ENCODE results near the gene TBCD. TPM values are rescaled to one million over a fixed set of nuclear protein-coding genes. Genes with fewer than 3 reads are reported as not detected.
A peak's percentile ranks its signal among the peaks of the same experiment; 100 is the strongest.

The TBCD gene
- total RNA-seq, 2 donors from 2014 or later = 38.9 to 74.8 TPM

GRCh38 chr17:82913304-82914043 is 161.6 kb downstream of the TBCD start:
- Histone ChIP-seq H3K27me3 (no peaks in the 10 kb centered on the region), H3K27ac (no peak overlapping the region), H3K4me3 (no peak overlapping the region), H3K36me3 (replicated peaks in 1 of 2; ENCODE audit: insufficient read depth in 1 of 2, low read depth in 2 of 2) (no peaks in the 10 kb centered on the region), H3K4me1 (peaks cover 22% of the 10 kb centered on the region), H3K9me3 (no peaks in the 10 kb centered on the region)
- 87 to 94% methylated on average over 34 to 44 of the region's 44 CpGs for WGBS, 2 donors
- ATAC-seq = no peak
- peak in 1 of 4 donors; percentile 31 for DNase-seq
- TF ChIP-seq CTCF (IDR thresholded peaks at IDR 0.05) (peak in 5 of 7 experiments; percentile 5 to 52 (median 38)), POLR2A (IDR thresholded peaks at IDR 0.05) (no peak)
- intact Hi-C loops (cut with DNase I) = loop anchor here (10.0 kb wide), 1 partner anchor 129 kb away; no protein-coding TSS in a partner anchor

- ATAC-seq (no peak), DNase-seq (peak in 2 of 4 donors; percentile 31 to 33)
- no peaks in the 10 kb centered on the region for H3K27me3 ChIP-seq
- no peak overlapping the region for H3K27ac ChIP-seq
- 53 to 60% methylated on average over 16 to 19 of the region's 19 CpGs for WGBS, 2 donors
- H3K4me1 ChIP-seq = peaks cover 18% of the 10 kb centered on the region
- TF ChIP-seq POLR2A (IDR thresholded peaks at IDR 0.05) (no peak), CTCF (IDR thresholded peaks at IDR 0.05) (peak in 5 of 7 experiments; percentile 18 to 55 (median 36))
- intact Hi-C loops (cut with DNase I) = loop anchor here (10.0 kb wide), 1 partner anchor 130 kb away; no protein-coding TSS in a partner anchor
- no peak overlapping the region for H3K4me3 ChIP-seq
- no peaks in the 10 kb centered on the region for H3K9me3 ChIP-seq
- no peaks in the 10 kb centered on the region for H3K36me3 ChIP-seq (replicated peaks in 1 of 2; ENCODE audit: insufficient read depth in 1 of 2, low read depth in 2 of 2)
Measured at GRCh38 chr17:82914375-82914774, 162.5 kb downstream of the TBCD start.

DNA sequence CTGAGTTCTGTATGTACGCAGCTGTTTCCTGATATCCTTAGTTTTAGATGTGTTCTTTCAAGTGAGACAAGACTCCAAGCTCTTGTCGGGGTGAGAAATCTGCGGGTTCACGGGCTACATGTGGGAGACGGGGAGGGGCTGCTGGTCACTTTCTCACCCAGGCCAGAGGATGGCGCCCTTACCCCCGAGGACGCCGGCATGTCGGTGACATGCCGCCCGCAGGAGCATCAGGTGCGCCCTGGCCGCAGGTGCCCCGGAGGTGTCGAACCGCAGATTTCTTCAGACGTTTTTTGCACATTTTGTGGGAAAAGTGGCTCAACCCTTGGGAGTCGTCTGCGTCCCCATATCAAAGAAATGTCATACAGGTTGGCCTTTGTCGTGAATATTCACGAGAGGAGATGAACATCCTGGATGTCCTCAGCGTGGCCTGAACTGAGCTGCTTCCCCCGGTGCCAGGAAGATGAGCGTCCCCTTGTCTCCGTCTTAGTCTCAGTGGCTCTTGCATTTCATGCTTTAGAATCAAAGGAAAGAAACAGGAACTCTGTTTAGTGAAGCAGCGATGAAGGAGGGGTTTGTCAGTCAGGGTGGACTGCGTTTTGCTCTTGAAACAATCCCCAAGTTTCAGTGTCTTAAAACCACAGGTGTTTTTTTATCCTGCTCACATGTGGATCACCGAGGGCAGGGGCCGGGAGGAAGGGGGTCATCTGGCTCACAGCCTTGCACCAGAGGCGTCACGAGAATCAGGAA is 163.3 kb downstream of the TBCD start:
- Histone ChIP-seq H3K4me1 (peaks cover 14% of the 10 kb centered on the region), H3K36me3 (replicated peaks in 1 of 2; ENCODE audit: insufficient read depth in 1 of 2, low read depth in 2 of 2) (no peaks in the 10 kb centered on the region), H3K9me3 (no peaks in the 10 kb centered on the region), H3K27me3 (no peaks in the 10 kb centered on the region), H3K27ac (no peak overlapping the region), H3K4me3 (no peak overlapping the region)
- 87% methylated on average over 30 of the region's 32 CpGs for WGBS, 2 donors
- no peak for DNase-seq
- no peak for ATAC-seq
- intact Hi-C loops (cut with DNase I) = loop anchor here (5.0 to 10.0 kb wide), 2 partner anchors 43 to 130 kb away; no protein-coding TSS in a partner anchor
- TF ChIP-seq CTCF (IDR thresholded peaks at IDR 0.05) (no peak), POLR2A (IDR thresholded peaks at IDR 0.05) (no peak)

GRCh38 chr17:82915757-82916027 is 163.8 kb downstream of the TBCD start:
- 86 to 94% methylated on average over 10 to 11 of the region's 11 CpGs for WGBS, 2 donors
- intact Hi-C loops (cut with DNase I) = loop anchor here (5.0 to 10.0 kb wide), 2 partner anchors 43 to 131 kb away; no protein-coding TSS in a partner anchor
- Histone ChIP-seq H3K36me3 (replicated peaks in 1 of 2; ENCODE audit: insufficient read depth in 1 of 2, low read depth in 2 of 2) (no peaks in the 10 kb centered on the region), H3K27ac (no peak overlapping the region), H3K4me3 (no peak overlapping the region), H3K9me3 (no peaks in the 10 kb centered on the region), H3K4me1 (peaks cover 9% of the 10 kb centered on the region), H3K27me3 (no peaks in the 10 kb centered on the region)
- TF ChIP-seq CTCF (IDR thresholded peaks at IDR 0.05) (no peak), POLR2A (IDR thresholded peaks at IDR 0.05) (no peak)
- no peak for DNase-seq
- no peak for ATAC-seq
